IMR-90 (cell line): ENCODE measurements around the gene OR13C8. TPM values are rescaled to one million over a fixed set of nuclear protein-coding genes. Genes with fewer than 3 reads are reported as not detected.

Experiments used
- polyA plus RNA-seq, 3 experiments: library from polyadenylated mRNA; depleted of rRNA; stranded (reverse); fragments of >200 nt; gene quantifications; 2 replicates each; pipeline ENCODE4 v1.2.3, GENCODE V29; 2012; ENCODE audit warnings: low replicate concordance in 1 of 3
- total RNA-seq: library from RNA; depleted of rRNA; stranded (reverse); fragments of >200 nt; gene quantifications from 2 replicates; pipeline ENCODE4 v1.2.3, GENCODE V29; 2012; rRNA removed

OR13C8 gene
- total and polyA plus RNA-seq, 2 of the 4 experiments (the other 2 are of a cell fraction), result not detected

Other genes with a start within 250 kb of the OR13C8 start
- gene OR13F1, start 64.9 kb upstream of the OR13C8 start, total RNA-seq, result not detected in 2 replicates
- gene OR13F1, start 64.9 kb upstream of the OR13C8 start, polyA plus RNA-seq (2012; rRNA removed), result not detected in 2 replicates
- not detected in 2 replicates for gene OR13C4, start 42.0 kb upstream of the OR13C8 start, total RNA-seq
- gene OR13C4, start 42.0 kb upstream of the OR13C8 start, polyA plus RNA-seq (2012; rRNA removed), result not detected in 2 replicates
- gene OR13C3, start 32.3 kb upstream of the OR13C8 start, total RNA-seq, result not detected in 2 replicates
- gene OR13C3, start 32.3 kb upstream of the OR13C8 start, polyA plus RNA-seq (2012; rRNA removed), result not detected in 2 replicates
- gene OR13C5, start 30.2 kb downstream of the OR13C8 start, total RNA-seq, result not detected in 2 replicates
- not detected in 2 replicates for gene OR13C5, start 30.2 kb downstream of the OR13C8 start, polyA plus RNA-seq (2012; rRNA removed)
- gene OR13C2, start 36.5 kb downstream of the OR13C8 start, total RNA-seq, result not detected in 2 replicates
- not detected in 2 replicates for gene OR13C2, start 36.5 kb downstream of the OR13C8 start, polyA plus RNA-seq (2012; rRNA removed)
- gene OR13C9, start 49.0 kb downstream of the OR13C8 start, total RNA-seq, result not detected in 2 replicates
- not detected in 2 replicates for gene OR13C9, start 49.0 kb downstream of the OR13C8 start, polyA plus RNA-seq (2012; rRNA removed)
- not detected in 2 replicates for gene OR13D1, start 125.3 kb downstream of the OR13C8 start, total RNA-seq
- not detected in 2 replicates for gene OR13D1, start 125.3 kb downstream of the OR13C8 start, polyA plus RNA-seq (2012; rRNA removed)
- gene NIPSNAP3A, start 178.5 kb downstream of the OR13C8 start, total RNA-seq, result 32.1 and 40.0 TPM in 2 replicates
- gene NIPSNAP3A, start 178.5 kb downstream of the OR13C8 start, polyA plus RNA-seq (2012; rRNA removed), result 16.2 and 21.4 TPM in 2 replicates
- 0.18 and 0.28 TPM in 2 replicates for gene NIPSNAP3B, start 195.0 kb downstream of the OR13C8 start, total RNA-seq
- gene NIPSNAP3B, start 195.0 kb downstream of the OR13C8 start, polyA plus RNA-seq (2012; rRNA removed), result 0.24 and 0.33 TPM in 2 replicates